Stimulated activated CD4-positive, alpha-beta T cell treated with anti-CD3 and anti-CD28 coated beads, TNF-alpha, amount 100 ng/mL, for 4 hours (primary cell): ENCODE measurements around the gene GRIK5.
"Not testable (repeated sequence)": the region's sequence is repeated elsewhere in the genome, so short reads cannot be mapped to it uniquely, and the experiment has no call there.

Experiments used
- DNase-seq, 3 experiments: peaks; one replicate each; pipeline ENCODE4 v3.0.0-alpha.2; 2020; ENCODE audit warnings: low read depth in 3 of 3

GRIK5 gene

GRCh38 chr19:42069619-42070351, at the start of gene GRIK5:
GRIK5 (minus strand) TSS chr19:42070206; CDS start chr19:42065770, 4,436 bp downstream.
- DNase-seq = no peak

GRCh38 chr19:42117076-42117475, 47.1 kb upstream of the GRIK5 start:
- no peak for DNase-seq

DNA sequence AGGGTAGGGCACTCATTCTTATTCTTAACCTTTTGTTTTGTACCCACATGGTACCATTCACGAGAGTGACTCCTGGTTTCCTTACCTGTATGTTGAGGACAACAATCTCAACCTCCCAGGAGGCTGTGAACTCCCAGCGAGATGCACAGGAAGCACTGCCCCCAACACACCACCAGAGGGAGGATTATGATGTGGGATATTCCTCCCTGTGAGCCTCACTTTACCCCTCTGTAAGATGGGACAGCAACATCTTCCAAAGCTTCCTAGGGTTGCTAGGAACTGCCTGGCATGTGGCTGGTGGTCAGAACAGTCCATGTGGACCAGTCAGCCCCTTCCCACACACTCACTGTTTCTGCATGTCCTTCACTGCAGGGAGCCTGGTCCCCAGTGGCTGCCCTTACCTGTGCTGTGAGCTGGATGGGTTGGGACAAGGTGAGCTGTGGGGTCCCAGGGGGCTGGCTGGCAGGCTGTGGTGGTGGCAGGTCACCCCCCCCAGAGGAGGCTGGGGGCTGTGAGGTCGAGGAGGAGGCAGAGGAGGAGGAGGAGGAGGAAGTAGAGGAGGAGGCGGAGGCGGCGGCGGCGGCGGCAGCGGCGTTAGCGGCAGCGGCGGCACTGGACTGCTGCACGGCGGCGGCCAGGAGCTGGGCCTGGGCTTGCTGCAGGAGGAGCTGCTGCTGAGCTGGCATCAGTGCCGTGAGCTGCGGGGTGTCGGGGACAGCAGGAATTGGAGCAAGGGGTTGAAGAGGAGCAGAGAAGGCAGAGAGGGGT, 46.5 kb upstream of the GRIK5 start:
- DNase-seq = no peak

GRCh38 chr19:42115705-42116104, 45.7 kb upstream of the GRIK5 start:
- DNase-seq = no peak

GRCh38 chr19:42115219-42115618, 45.2 kb upstream of the GRIK5 start:
- DNase-seq = no peak

- no peak for DNase-seq
These were observed 44.4 kb upstream of the GRIK5 start for GRCh38 chr19:42114412-42114811.

DNA sequence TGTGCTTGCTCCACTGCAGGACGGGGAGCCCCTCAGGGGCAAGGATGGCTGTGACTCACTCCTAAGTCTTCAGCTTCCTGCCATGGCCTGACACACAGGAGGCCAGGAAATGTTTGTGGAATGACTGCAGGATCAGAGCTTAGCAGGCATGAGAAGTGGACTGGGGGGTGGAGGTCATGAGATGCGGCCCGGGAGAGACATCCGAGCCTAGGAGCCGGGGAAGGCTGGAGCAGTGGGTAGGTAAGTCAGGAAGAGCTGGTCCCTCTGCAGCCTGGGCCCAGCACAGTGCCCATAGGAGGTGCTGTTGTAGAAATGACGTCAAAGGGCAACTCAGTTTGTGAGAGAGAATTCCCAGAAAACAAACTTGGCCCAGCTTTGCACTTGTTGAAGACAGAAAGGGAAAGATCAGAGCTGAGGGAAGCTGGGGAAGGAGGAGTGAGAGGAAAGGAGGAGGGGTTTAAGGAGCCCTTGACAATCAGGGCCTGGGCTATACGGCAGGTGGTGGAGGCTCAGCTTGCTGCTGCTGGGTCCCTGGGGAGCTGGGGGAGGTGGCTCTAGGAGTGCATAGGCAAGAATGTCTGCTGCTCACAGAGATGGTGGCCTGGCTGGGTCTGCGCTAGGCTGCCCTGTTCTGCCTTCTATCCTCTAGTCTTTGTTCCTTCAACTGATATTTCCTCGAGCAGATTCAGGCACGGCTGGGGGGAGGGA, 43.8 kb upstream of the GRIK5 start:
- DNase-seq = no peak

DNA sequence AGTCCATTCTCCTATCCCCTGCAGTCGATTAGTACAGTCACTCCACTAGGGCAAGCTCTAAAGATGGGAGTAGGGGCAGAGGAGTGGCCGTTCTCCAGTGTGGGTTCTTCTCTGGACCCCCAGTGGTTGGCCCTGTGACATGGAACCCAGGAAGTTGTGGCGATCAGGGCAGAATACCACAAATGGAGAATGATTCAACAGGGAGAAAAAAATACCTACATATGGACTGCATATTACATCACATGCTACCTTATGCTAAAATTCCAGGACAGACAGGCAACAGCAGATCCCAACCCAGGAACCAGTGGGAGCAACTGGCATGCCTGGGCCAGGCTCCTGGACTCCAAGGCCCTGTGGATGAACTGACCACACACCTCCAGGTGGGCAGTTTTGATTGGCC, 41.8 kb upstream of the GRIK5 start:
- no peak for DNase-seq

GRCh38 chr19:42111384-42111783, 41.4 kb upstream of the GRIK5 start:
- no peak for DNase-seq

DNA sequence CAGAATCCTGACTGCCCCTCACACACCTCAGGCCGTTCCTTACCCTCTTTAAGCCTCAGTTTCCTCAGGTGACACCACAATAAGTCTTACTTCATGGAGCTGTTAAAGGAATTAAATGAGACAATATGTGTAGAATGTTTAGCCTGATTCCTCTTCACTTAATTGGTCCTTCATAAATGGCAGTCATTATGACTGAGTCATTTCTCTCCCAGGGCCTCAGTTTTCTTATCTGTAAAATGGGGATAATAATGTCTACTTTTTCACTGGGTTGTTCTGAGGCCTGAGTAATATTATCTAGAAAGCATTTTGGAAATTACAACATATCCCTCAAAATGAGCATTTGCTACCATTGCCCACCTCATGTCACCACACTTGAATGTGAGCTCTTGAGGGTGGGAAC, 40.7 kb upstream of the GRIK5 start:
- no peak for DNase-seq

- no peak for DNase-seq
These were observed 39.9 kb upstream of the GRIK5 start for GRCh38 chr19:42109896-42110295.

GRCh38 chr19:42108527-42109389, 38.8 kb upstream of the GRIK5 start:
- DNase-seq = peak; percentile 77 to 84 (median 79)

- no peak for DNase-seq
These were observed 35.4 kb upstream of the GRIK5 start for GRCh38 chr19:42105368-42105767.

DNA sequence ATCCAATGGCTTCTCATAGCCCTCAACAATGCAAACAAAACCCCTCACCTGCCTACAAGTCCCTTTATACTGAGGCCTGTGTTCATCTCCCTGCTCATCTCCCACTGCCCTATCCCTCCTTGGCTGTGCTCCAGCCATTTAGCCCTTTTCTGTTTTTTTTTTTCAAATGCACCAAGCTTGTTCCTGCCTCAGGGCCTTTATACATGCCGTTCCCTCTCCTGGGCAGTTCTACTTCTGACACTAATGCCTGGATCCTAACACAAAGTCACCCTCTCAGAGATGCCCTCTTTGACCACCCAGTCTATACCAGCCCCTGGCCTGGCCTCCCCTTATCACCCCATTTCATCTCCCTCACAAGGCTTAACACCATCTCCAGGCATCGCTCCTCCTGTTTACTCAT, 32.9 kb upstream of the GRIK5 start:
- DNase-seq = no peak

DNA sequence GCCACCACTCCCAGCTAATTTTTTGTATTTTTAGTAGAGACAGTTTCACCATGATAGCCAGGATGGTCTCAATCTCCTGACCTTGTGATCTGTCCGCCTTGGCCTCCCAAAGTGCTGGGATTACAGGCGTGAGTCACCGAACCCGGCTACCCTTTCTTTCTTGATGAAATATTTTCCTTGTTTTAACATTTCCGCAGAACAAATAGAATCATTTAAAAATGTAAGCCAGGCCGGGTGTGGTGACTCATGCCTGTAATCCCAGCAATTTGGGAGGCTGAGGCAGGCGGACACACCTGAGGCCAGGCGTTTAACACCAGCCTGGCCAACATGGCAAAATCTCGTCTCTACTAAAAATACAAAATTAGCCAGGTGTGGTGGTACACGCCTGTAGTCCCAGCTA, 30.2 kb upstream of the GRIK5 start:
- DNase-seq = not testable (repeated sequence)

DNA sequence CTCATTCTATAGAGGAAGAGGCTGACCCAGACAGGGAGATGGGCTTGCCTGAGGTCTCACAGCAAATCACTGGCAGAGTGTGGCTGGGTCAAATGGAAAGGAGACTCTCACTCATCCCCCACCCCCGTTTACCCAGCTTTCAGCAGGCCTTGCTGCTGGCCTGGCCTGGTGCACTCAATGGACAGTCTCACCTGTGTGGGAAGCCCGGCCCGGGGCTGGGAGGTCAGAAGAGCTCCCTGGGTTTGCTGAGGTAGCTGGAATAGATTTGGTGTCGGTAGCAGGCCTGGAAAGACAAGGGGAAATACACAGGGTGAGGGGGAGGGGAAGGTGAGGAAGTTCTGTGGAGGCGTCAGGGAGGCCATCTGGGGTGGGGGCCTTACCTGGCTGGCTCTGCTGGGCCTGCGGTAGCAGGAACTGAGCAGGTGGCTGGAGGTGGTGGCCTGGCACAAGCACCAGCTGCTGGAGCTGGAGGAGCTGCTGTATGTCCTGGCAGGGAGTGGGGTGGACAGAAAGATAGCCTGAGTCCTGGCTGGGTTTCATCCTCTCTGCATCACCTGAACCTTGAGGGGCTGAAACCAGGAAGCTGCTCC, 29.4 kb upstream of the GRIK5 start:
- no peak for DNase-seq

GRCh38 chr19:42098781-42099180, 28.8 kb upstream of the GRIK5 start:
- no peak for DNase-seq

- DNase-seq = no peak
These were observed 27.5 kb upstream of the GRIK5 start for GRCh38 chr19:42097461-42097860.

DNA sequence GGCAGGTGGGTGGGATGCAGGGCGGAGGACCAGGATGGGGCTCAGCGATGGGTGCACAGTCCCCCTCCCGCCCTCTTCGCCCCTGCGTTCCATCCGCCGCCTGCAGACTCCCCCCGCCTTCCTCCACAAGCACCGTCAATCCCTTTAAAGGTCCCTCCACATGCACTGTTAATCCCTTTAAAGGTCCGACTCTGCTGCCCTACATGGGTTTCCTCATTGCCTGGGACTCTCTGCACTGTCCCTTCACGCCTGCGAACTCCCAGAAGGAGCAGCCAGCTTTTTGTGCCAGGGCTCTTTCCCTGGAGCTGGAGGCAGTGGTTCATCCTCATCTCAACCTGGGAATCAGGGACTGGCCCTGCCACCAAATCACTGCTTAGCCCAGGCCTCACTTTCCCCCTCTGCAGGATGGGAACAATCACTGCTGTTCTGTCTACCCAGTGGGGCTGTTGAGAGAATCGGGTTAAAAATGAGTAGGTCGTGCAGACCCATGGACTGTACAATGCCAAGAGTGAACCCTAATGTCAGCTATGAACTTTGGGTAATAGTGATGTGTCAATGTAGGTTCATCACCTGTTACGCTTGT, 26.3 kb upstream of the GRIK5 start:
- DNase-seq = no peak

DNA sequence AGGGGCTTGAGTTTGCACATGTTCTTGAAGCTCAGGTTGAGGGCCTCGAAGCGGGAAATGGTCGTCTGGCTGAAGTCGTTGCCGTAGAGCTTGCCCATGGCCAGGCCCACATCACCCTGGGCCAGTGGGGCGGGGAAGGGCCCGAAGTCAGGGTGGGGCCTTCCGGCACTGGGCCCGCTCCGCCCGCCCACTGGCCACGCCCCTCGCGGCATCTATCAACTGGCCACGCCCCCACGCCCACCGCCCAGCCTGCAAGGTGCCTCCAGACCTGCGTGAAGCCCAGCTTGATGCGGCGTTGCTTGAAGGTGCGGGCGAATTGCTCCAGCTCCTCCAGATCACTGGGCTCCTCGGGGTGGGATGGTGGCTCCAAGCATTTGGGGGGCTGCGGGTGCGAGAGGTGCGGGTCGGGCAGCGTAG, 25.8 kb upstream of the GRIK5 start:
- DNase-seq = no peak
